Iris pigment epithelial cell (primary cell): ENCODE data around the gene MYOF.
"Not testable (repeated sequence)": the region's sequence is repeated elsewhere in the genome, so short reads cannot be mapped to it uniquely, and the experiment has no call there.

Experiments used
- DNase-seq: peaks from one replicate; pipeline ENCODE4 v3.0.0-alpha.2; 2011; ENCODE audit warnings: low read depth

MYOF gene

DNA sequence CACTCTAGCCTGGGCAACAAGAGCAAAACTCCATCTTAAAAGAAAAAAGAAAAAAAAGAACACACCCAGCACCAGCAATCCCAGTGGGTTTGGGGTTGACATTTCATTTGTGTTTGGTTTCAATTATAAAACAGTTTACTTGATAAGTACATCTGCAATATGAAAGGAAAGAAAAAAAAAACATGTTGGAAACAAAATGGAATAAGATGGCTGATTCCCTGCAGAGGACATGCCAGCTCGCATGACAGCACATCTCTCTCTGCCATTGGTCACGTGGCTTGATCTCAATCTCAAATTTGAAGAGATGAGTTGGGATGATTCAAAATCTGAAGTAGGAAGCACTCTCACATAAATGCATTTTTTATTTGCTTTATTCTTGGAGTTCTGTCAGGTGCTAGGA lies 28.0 kb downstream of the MYOF start:
- no peak for DNase-seq

- no peak for DNase-seq
These were observed 30.0 kb downstream of the MYOF start for GRCh38 chr10:93452143-93452542.

GRCh38 chr10:93451244-93451947 lies 30.7 kb downstream of the MYOF start:
- no peak for DNase-seq

DNA sequence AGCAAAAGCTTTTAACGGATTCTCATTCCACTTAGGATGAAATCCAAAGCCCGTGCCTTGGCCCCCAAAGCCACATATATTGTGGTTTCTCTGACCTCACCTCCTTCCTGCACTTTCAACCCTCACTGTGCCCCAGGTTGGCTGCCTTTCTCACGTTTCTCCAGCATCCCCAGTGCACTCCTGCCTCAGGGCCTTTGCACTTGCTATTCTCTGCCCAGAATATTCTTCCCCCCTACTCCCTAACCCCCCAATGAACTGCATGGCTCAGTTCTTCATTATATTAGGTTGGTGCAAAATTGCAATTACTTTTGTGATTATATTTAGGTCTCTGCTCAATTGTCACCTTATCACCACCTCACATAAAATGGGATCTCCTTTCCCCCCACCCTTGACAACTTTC lies 34.2 kb downstream of the MYOF start:
- no peak for DNase-seq

DNA sequence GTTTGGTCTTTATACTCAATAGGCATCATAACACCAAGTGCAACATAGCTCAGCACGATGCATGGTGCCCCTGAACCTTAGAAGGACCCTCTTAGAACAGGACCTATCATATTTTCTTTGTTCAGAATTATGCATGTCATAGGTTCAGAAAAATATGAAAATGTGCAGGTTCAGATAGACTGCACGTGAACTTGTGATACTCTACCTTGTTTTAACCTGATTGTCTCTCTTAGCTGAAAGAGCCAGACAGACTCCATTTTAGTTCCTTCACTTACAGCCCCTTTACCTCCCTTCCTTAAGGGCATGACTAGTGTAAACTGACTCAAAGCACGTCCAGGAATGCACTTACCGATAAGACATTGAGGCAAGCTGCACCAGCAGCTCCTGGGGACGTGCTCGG lies 35.1 kb downstream of the MYOF start:
- DNase-seq: no peak

DNA sequence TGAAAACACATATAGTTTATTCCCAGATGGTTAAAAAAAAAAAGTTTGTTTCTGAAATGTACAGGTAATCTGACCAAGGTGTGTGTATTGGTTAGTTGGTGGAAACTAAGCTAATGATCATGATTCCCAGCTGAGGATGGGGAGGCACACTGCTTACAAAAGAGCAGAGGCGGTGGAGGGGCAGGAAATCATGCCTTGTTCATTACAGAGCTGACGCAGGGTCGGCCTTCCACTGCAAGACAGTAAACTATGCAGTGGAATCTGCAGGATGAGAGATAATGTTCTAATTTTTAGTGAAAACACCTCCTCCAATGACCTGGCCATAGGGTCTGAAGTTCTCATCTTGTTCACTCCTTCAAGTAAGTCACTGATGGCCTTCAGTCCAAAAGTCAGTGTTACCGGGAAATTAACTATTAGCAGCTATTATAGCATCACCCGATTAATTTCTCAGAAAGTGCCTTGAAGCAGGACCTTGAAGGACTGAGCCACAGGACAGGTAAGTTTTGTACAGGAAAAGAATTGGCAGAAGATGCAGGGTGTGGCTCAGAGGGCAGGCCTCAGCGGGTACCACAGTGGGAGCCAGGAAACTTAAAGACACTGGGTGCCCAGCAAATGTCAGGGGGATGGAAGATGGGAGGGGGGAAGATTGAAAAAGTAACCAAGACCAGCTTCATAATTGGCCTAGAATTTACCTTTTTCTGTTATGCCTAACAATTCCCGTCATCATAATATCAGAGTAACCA lies 36.0 kb downstream of the MYOF start:
- DNase-seq: peak; percentile 58

DNA sequence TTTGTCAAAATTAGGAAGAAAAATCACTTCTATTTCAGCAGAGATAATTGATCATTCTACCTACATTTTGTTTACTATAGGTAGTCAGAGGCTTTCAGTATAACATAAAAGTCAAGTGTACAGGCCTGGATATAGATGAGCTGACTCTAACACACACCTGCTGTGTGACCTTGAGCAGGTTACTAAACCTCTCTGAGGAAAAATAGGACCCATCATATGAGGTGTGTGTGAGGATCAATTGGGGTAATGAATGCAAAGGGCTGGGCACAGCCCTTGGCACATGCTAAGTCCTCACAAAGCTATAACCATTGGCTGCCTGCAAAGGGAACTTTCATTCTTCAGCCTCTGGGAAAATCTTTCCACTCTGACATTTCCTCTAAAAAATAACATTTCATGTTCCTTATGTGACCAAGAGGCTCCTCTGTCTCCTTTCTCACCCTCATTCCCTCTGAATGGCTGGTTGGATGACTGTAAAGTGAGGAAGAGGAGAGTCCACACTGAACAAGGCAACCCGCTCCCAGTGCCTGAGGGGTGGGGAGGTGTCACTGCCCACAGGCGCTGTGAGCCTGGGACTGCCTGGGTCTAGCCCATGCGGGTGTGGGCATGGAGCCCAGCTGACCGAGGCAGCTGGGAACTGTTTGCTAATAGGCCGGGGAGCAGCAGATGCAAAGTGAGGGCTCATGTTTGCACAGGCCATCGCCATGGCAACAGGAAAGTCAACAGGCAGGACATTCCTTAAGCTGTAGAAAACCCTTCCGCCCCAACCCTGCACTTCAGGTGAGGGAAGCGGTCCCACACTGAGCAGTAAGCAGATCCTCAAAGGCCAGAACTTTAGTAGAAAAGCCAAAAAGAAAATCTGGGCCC lies 36.8 kb downstream of the MYOF start:
- peak; percentile 99 for DNase-seq

DNA sequence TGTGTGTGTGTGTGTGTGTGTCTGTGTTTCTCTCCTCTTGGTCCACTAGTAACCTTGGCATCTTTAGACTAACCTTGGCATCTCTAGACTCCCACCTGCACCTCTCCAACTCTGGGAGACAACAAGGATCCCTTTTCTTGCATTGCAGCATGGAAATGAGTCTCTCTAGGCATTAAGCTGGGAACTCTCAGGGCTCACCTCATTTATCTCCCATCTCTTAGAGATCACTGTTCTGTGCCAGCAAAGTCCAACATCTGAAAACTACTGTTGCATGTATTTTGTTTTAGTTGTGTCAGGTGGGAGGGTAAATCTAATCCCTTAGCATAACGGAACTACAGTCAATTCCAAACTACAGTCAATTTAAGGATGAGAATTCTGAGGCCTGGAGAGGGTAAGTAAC lies 38.7 kb downstream of the MYOF start:
- no peak for DNase-seq

GRCh38 chr10:93442721-93443120 lies 39.4 kb downstream of the MYOF start:
- DNase-seq: not testable (repeated sequence)

DNA sequence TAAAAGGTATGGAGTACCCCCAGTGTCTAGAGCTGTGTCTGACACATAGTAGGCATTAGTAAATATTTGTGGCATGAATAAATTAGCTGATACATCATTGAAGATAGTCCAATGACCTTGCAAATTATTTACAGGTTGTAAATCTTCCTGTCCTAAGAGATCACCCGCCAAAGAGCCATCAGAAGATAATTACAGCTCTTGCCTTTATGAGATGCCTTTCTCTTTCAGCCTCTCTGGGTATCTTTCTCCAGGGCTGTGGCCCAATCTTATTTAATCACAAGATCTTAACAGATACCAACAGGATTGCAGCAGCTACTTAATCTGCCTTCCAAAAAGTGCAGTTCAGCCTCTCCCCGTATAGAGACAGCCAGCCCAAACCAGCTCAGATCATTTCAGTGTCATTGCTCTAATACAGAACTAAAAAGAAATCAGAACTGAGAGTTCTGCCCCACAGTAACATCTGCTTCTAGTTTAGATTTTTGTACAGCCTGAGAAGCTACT lies 41.5 kb downstream of the MYOF start:
- DNase-seq: peak; percentile 46

DNA sequence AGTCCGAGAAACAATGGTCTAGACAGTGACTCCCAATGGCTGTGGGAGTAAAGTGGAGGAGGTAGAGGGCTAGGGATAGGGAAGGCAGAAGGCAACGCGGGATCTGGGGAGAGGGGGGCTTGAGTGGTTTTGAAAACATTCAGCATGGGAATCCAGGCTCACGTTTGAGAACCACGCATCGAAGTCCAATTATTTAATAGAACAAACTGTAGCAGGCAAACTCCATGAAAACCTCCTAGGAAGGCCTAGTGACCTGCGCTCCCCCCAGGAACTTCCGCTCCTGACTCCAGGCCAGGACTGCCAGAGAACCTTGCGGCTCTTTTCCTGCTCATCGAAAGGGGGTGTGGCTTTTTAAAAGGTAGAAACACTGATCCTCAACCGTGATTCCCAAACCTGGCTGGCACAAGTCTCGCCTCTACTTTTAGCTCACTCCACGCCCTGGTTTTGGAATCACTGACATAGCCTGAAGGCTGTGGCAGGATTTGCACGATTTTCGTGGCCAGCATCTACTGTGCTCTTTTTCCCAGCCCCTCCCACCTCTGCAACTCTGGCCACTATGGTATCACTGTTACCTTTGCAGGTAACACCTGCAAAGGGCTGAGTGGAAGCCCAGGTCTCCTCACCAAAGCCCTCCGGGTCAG lies 43.4 kb downstream of the MYOF start:
- peak; percentile 51 for DNase-seq

DNA sequence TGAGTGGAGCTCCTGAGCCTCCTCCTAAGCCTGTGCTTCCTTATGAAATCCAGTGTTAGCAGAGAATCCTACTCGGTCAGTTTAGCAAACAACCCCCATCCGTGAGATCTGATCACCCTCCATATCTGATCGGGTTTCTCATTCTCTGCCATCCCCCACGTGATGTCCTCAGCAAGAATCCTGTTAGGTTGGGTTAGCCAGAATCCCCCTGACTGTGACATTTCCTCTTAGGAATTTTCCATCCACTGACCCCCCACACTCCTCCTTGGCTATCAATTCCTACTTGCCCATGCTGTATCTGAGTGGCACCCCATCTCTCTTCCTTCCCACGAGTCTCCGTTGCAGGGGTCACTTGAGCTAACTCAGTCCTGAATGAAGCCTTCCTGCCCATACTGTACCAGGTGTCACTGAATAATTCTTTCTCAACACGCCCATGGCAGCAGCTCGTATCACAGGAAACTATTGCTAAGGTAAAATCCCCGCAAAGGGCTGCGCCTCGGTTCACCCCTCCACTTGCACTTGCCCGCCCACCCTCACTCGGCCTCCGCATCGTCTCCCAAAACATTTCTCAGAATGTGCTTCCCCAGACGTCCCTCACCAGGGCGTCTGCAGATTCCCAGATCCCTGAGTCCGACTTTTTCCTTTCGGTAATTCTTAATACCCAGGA lies 44.1 kb downstream of the MYOF start:
- DNase-seq: peak; percentile 72

DNA sequence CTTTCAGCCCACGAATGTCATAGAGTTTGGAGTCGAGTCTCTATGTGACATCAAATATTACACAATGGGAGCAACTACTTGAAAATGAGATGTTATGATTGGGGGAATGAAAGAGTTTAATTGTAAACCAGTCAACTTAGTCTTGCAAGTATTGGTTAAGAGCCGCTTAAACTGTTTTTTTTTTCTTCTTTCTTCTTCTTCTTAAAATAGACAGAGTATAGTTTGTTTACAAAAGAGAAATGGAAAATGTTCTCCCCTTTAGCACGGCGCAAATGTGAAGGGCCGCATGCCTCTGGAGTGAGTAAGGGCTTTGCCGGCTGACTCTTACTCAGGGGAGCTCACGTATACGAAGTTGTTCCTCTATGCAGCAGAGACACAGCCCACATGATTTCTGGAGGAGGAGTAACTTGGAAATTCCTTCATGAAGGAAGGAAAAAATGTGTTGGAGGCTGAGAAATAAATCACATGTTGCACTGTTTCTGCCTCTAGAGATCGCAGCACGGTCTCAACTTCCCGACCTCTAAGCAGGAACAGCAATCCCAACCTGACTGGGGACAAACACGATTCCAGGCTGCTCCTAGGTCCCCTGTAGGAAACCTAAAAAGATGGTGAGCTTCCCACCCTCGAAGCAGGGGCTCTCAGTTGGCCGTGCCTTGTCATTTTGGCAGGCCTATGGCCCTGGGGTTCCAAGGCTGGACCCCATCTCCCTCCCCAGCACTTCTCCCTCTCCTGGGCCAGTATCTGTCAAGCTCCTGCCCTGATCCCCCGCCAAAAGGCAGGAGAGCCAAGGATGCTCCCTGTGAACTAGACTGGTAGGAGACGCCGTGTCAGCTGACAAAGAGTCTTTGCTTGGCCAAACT lies 44.8 kb downstream of the MYOF start:
- DNase-seq: peak; percentile 100

GRCh38 chr10:93436591-93437085 lies 45.5 kb downstream of the MYOF start:
- peak; percentile 97 for DNase-seq

- DNase-seq: peak; percentile 86
These were observed 46.3 kb downstream of the MYOF start for GRCh38 chr10:93435621-93436397.

- peak; percentile 56 for DNase-seq
These were observed 47.1 kb downstream of the MYOF start for GRCh38 chr10:93434991-93435491.

GRCh38 chr10:93431361-93431760 lies 50.8 kb downstream of the MYOF start:
- no peak for DNase-seq

GRCh38 chr10:93425861-93426260 lies 56.3 kb downstream of the MYOF start:
- DNase-seq: no peak

DNA sequence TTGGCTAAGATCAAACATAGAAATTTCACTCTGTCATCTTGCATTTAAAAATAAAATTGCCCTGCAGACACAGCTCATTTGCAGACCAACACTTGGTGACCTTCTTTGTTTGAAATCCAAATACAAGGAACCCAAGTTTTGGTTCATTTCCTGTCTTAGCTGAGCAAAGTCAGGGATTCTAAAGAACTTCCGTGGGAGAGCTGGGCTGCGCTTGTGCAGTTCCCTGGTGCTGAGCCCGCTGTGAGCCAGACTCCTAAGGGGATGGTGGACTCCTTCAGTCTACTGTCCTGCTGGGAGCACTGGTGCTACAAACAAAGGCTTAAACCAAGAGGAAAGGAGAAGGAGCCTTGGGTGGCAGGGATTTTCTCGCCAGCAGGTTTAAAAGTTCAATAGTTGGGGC lies 60.0 kb downstream of the MYOF start:
- peak; percentile 39 for DNase-seq
